ENCODE data around the gene ZFAND5.

Gene ZFAND5

DNA sequence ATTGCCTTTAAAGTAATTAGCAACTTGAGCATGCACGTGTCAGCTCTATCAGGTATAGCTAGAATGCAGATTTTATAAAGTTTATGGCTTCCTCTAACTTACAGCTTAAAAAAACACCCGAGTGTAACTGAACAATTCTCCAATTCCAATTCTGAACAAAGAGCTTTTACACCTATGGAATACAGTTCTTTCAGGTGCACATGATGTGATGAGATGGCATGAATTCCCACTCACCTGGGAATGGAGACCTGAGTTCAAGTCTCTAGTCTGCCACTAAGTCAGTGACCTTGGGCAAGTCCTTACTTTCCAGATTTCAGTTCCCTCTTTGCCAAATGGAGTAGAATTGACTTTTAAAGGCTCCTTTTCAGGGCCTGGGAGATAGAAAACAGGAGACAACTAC lies 1.8 kb downstream of the ZFAND5 start:
- DNase-seq (ENCODE audit: low spot score), result peak; percentile 66

DNA sequence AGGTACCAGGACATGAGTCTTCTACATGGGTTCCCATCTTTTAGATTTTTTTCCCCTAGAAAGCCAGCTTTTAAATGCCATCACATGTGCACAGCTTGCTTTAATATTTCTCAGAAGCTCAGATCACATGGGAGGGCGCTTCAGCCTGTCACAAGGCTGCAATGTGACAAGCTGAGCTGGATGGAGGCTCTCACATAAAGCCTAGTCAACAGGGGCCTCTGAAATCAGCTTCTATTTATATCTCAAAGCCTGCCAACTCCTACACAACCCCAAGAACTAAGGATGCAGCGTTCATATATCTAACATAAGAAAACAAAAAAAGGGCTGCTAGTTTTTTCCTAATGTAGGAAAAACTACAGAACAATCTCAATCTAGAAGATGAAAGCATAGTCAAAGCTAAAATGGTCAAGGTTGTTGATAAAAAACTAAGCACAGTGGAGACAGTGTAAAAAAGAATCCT lies 2.3 kb downstream of the ZFAND5 start:
- DNase-seq (ENCODE audit: low spot score), result peak; percentile 99

DNA sequence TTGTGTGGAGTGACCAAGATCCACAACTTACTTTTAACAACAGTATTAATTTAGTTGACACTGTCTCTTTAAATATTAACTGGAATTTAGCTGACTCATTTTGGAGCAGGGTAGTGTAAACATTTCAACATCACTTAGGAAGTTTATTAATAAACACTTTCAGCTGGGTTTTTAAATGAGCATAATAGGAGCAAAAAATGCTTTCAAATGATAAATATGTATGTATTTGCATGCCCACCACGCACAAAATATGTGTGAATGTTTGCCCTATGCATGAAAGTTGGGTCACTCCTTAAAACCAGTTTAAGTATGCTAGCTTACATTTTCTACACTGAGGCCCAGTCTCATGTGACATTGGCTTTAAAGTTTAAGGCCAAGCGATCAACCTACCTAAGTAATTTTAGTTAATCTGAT lies 2.9 kb downstream of the ZFAND5 start:
- no peak for DNase-seq (ENCODE audit: low spot score)

- peak; percentile 54 for DNase-seq (ENCODE audit: low spot score)
Observed at GRCh38 chr9:72361217-72361616, 3.8 kb downstream of the ZFAND5 start.

GRCh38 chr9:72360324-72360723 lies 4.7 kb downstream of the ZFAND5 start:
- peak; percentile 30 for DNase-seq (ENCODE audit: low spot score)

- DNase-seq (ENCODE audit: low spot score), result peak; percentile 61
Observed at GRCh38 chr9:72356041-72356582, 8.9 kb downstream of the ZFAND5 start.

DNA sequence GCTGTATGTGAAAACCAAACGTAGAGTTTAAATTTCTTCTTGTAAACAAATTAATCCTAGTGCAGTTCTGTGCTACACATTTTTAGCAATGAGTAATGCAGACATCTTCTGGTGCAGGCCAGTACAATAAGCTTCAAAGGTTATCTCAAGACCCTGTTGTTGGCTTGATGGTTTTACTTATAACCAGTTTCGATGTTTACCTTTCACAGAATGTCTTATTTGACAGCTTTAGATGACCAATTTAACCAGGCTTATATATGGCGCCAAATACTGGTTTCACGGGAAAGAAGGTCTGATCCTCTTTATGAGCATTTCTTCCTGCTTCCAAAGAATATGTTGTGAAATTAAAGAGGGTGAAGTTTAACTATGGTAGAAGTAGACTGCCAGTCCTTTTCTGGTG lies 9.9 kb downstream of the ZFAND5 start:
- DNase-seq (ENCODE audit: low spot score), result no peak

DNA sequence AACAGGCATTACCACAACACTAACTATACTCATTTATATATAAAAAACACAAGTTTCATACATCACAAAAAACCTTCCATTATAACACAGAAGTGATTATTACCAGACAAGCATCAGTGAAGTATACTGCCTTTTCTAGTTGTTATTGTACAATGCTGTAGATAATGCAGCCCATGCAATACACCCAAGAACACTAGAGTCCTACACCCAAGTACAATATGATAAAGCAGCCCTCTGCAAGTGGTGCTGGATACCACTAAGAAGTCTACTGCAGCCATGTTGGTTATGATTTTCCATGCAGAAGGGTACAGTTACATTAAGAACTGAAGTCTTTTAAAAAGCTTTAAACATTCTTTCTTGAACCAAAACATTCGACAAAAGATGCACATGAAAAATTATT lies 10.3 kb downstream of the ZFAND5 start:
- DNase-seq (ENCODE audit: low spot score), result no peak

GRCh38 chr9:72353455-72354116 lies 11.4 kb downstream of the ZFAND5 start:
- no peak for DNase-seq (ENCODE audit: low spot score)

DNA sequence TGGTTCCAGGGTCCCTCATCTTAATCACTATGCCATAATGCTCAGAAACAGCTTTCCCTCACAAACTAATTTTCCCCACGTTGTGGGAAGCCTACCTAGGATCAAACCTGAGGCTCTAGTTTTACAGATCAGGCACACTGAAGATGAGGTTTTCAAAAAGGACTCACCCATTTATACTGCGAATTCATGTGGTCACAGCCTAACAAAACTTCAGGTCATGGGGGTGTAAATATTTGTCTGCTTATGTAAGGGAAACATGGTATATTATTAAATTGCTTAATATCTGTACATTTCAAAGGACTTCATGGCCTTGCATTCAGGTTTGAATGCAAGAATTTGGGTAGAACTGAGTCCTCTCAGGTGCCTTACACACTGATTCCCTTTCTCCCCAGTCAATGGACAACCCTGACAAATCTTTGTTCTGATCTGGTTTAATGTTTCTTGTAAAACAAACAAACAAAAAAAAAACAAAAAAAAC lies 12.1 kb downstream of the ZFAND5 start:
- no peak for DNase-seq (ENCODE audit: low spot score)

GRCh38 chr9:72351538-72352453 lies 13.2 kb downstream of the ZFAND5 start:
- no peak for DNase-seq (ENCODE audit: low spot score)

GRCh38 chr9:72349911-72350310 lies 15.1 kb downstream of the ZFAND5 start:
- no peak for DNase-seq (ENCODE audit: low spot score)

GRCh38 chr9:72349240-72349639 lies 15.8 kb downstream of the ZFAND5 start:
- no peak for DNase-seq (ENCODE audit: low spot score)

DNA sequence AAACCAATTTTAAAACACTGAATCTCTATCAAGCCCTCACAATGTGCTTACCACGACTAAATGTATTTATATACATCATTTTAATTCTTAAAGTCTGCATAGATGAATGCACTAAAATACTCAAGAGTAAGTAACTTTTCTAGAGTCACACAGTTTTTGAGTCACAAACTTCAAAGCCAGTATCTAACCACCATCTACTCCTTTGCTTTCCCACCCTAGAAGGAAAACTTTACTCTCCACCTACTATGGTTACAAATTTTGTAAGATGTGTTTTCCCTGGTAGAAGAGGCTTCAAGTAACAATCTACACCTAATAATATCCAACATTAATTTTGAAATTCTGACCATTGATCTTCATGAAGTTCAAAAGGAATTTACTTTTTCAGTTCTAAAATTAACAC lies 18.7 kb downstream of the ZFAND5 start:
- no peak for DNase-seq (ENCODE audit: low spot score)

DNA sequence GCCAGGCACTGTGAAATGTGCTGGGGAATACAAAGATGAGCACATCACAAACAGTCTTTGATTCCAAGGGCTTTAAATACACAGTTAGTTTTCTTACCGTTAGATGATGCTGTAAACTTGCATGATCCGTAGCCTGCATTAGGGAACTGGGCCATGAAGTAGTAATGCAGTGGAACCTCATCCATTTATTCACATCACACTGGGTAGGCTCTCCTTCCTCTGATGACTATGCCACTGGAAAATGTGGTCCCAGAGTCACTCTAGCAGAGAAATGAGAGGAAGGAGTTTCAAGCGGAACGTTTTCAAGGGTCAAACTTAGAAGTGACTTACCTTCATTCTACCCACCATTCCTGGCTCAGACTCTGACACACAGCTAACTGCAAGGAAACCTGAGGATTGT lies 26.4 kb downstream of the ZFAND5 start:
- DNase-seq (ENCODE audit: low spot score), result no peak

GRCh38 chr9:72337286-72337685 lies 27.7 kb downstream of the ZFAND5 start:
- DNase-seq (ENCODE audit: low spot score), result no peak

- DNase-seq (ENCODE audit: low spot score), result no peak
Observed at GRCh38 chr9:72334658-72335337, 30.2 kb downstream of the ZFAND5 start.

DNA sequence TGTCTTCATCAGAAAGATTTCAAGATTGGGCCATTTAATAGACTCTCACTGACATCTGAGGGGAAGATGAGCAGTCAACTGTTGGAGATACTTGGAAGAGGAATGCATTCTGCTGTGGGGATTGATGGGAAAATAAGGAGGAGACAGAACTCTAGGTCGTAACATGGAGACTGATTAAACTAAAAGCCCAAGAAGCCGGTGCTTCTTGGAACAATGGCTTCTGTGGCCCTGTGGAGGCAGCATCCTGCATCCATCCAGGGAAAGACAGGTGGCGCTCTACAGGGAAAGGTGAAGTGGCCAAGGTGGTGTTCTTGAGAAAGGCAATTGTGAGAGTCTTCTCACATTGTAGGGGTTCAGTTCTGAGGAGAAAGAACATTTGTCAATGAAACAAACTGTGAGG lies 31.3 kb downstream of the ZFAND5 start:
- no peak for DNase-seq (ENCODE audit: low spot score)

DNA sequence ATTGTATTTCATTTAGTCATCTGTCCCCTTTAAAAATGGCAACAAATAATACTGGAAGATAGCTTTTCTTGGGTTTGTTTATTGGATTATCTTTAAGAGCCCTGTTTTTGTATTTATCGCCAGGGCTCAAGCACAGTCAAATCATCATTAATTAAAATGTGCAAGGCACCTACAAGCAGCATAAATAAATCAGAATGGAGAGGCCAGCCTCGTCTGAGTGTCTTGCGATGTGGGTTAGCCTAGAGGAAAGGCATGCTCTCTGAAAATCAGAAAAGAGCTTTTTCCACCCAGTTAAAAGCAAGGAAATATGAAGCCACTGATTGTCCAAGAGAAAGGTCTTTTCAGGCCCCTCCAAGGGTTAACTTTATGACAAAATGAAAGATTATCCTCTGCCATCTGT lies 31.8 kb downstream of the ZFAND5 start:
- DNase-seq (ENCODE audit: low spot score), result no peak

GRCh38 chr9:72332351-72332750 lies 32.7 kb downstream of the ZFAND5 start:
- no peak for DNase-seq (ENCODE audit: low spot score)

DNA sequence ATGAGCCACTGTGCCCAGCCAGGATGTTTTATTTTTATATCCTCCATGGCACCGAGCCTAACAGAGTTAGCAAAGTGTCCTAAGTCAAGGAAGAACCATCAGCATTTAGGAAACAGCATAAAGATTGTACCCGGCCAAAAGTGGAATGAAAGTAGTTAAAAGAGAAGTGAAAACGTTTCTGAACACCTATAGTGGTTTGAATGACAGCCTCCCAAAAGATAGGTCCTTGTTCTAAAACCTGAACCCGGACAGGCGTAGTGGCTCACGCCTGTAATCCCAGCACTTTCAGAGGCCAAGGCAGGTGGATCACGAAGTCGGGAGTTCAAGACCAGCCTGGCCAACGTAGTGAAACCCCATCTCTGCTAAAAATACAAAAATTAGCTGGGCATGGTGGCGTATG lies 37.4 kb downstream of the ZFAND5 start:
- DNase-seq (ENCODE audit: low spot score), result no peak

DNA sequence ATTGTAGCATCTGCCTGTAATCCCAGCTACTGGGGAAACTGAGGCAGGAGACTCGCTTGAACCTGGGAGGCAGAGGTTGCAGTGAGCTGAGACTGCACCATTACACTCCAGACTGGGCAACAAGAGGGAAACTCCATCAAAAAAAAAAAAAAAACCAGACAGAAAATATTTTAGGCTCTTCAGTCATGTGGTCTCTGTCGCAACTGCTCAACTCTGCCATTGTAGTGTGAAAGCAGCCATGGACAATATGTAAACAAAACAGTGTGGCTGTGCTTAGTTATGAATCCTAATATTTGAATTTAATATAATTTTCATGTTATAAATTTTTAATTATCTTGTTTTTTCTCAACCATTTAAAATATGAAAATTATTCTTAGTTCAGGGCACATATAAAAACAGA lies 38.4 kb downstream of the ZFAND5 start:
- DNase-seq (ENCODE audit: low spot score), result no peak
